ENCODE measurements around the gene NFX1. TPM values are rescaled to one million over a fixed set of nuclear protein-coding genes. Genes with fewer than 3 reads are reported as not detected.

Gene NFX1
- total RNA-seq, 1 donor, result 24.2 TPM

DNA sequence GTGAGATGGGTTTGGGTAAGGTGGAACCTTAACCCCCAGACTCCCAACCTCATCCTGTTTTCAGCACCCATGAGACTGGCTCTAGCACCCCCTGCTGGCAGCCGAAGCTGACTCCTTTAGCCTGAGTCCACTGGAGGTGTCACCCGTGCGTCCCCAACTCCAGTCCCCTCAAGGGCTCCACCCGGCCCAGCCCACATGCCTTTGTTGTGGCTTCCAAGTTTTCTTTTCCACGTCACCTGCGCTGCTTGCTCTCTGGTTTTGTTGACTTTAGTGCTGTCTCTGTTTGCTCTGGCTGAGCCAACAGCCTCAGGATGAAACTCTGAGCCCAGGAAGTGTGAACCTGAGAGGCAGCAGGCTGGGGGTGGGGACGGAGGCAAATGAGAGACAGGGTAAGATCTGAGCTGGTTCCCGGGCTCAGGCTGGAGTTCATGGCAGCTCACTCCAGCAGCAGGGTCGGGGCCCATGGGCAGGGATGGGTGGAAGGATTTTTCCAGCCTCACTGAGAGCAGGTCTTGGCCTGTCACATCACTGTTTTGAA lies 125.3 kb downstream of the NFX1 start:
- TF ChIP-seq CTCF (IDR thresholded peaks at IDR 0.05; ENCODE audit: insufficient read depth, low read depth, low read length), result peak; percentile 79
- H3K4me3 ChIP-seq (ENCODE audit: low read depth, low read length), result no peak overlapping the region
- DNase-seq (ENCODE audit: low read depth), result peak; percentile 48

DNA sequence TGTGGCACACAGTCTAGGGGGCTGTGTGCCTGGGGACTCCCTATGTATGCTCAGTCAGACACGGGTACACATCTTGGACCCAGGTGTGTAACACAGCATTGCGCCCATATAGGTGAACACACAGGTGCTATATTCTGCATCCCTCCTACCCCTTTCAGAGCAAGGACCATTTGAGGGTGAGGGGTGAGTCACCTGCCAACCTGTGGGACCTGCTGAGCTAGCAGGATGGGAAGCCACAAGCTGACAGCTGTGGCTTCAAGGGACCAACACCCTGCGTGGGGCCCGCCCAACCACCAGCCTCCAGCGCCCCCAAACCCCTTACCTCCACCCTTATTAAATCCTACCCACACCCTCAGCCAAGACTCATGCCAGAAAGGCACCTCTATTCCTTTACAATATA lies 126.7 kb downstream of the NFX1 start:
- no peak overlapping the region for H3K4me3 ChIP-seq (ENCODE audit: low read depth, low read length)
- TF ChIP-seq CTCF (IDR thresholded peaks at IDR 0.05; ENCODE audit: insufficient read depth, low read depth, low read length), result no peak
- no peak for DNase-seq (ENCODE audit: low read depth)

- no peak for DNase-seq (ENCODE audit: low read depth)
- TF ChIP-seq CTCF (IDR thresholded peaks at IDR 0.05; ENCODE audit: insufficient read depth, low read depth, low read length), result no peak
- no peak overlapping the region for H3K4me3 ChIP-seq (ENCODE audit: low read depth, low read length)
Measured at GRCh38 chr9:33418090-33418489, 127.8 kb downstream of the NFX1 start.

DNA sequence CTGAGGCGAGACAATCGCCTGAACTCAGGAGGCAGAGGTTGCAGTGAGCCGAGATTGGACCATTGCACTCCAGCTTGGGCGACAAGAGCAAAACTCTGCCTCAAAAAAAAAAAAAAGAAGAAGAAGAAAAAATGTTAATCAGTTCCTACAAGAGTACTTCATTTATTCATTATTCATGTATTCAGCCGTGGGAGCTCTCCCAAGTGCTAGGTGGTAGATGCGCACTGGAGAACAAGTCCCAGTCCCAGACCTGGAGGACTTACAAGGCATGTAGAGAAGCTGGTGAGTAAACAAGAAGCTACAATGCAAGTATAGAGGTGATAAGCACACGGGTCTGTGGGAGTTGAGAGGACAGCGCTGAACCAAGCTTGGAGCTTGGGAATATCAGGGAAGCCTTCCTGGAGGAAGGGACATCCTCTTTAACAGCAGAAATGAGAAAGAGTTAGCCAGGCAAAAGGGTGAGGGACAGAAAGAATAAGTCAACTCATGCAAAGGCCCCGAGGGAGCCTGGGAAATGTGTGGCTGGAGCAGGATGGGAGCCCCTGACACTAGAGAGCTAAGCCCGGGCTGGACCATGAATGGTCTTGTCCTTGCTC lies 129.5 kb downstream of the NFX1 start:
- TF ChIP-seq CTCF (IDR thresholded peaks at IDR 0.05; ENCODE audit: insufficient read depth, low read depth, low read length), result no peak
- H3K4me3 ChIP-seq (ENCODE audit: low read depth, low read length), result no peak overlapping the region
- no peak for DNase-seq (ENCODE audit: low read depth)

Small RNAs within 50 kb of the gene (small RNA-seq; reads per million reads assigned to genes)
- gene RF00019, result not detected

Other genes with a start within 250 kb of the NFX1 start
- 29.3 and 42.7 TPM in 2 replicates for gene SMU1, start 213.8 kb upstream of the NFX1 start, total RNA-seq
- gene B4GALT1, start 123.2 kb upstream of the NFX1 start, total RNA-seq, result 23.8 and 28.5 TPM in 2 replicates
- not detected in 2 replicates for gene SPINK4, start 50.3 kb upstream of the NFX1 start, total RNA-seq
- 9.1 and 21.6 TPM in 2 replicates for gene BAG1, start 25.8 kb upstream of the NFX1 start, total RNA-seq
- 62.2 and 81.6 TPM in 2 replicates for gene CHMP5, start 25.5 kb upstream of the NFX1 start, total RNA-seq
- not detected in 2 replicates for gene AQP7, start 112.1 kb downstream of the NFX1 start, total RNA-seq
- gene AQP3, start 157.1 kb downstream of the NFX1 start, total RNA-seq, result 0.86 and 0.97 TPM in 2 replicates
- 30.9 and 32.4 TPM in 2 replicates for gene NOL6, start 183.4 kb downstream of the NFX1 start, total RNA-seq
- gene ANKRD18B, start 233.7 kb downstream of the NFX1 start, total RNA-seq, result 0.97 TPM in 1 of 2 replicates, not detected in the other

Measured in fibroblast of villous mesenchyme (primary cell).